ENCODE measurements around the gene CACNA1C. TPM values are rescaled to one million over a fixed set of nuclear protein-coding genes. Genes with fewer than 3 reads are reported as not detected.

CACNA1C gene
- total RNA-seq, 2 donors from 2014 or later = 8.1 to 18.2 TPM

- H3K4me3 ChIP-seq = no peak overlapping the region
- H3K36me3 ChIP-seq = no peaks in the 10 kb centered on the region
- H3K27ac ChIP-seq = no peak overlapping the region
- TF ChIP-seq CTCF (IDR thresholded peaks at IDR 0.05) = no peak
- TF ChIP-seq POLR2A (IDR thresholded peaks at IDR 0.05) = no peak
- no peak for TF ChIP-seq POLR2AphosphoS5 (IDR thresholded peaks at IDR 0.05)
- no peaks in the 10 kb centered on the region for H3K27me3 ChIP-seq (replicated peaks; ENCODE audit: insufficient read depth)
- 93% methylated on average over 1 of the region's 1 CpG for WGBS
- H3K9me3 ChIP-seq = no peaks in the 10 kb centered on the region
- intact Hi-C loops (cut with DNase I) = no loop called here
- no peaks in the 10 kb centered on the region for H3K4me1 ChIP-seq (replicated peaks)
- DNase-seq (ENCODE audit: low spot score) = no peak
These were observed 94.5 kb downstream of the CACNA1C start for GRCh38 chr12:2147335-2147734.

DNA sequence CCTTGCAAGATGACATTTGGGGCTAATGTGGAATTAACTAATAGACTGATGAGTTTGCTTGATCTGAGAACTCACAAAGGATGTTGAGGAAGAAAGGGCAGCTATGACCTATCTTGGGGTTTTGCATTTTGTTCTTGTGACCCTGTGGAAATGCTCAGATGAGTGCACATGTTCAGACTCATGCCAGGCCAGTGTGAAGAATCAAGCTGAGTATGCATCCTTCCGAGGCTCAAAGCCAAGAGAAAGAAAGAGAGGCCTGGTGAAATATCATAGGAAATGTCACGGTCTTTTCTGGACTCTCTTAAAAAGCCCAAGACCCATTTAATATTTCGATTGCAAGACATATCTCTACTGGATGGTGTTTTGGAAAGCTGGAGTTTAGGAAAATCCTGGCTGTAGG lies 96.3 kb downstream of the CACNA1C start:
- no peak for DNase-seq (ENCODE audit: low spot score)
- H3K4me1 ChIP-seq (replicated peaks) = no peaks in the 10 kb centered on the region
- WGBS = 84% methylated on average over 3 of the region's 3 CpGs

GRCh38 chr12:2150833-2151232 lies 98.0 kb downstream of the CACNA1C start:
- Histone ChIP-seq H3K27me3 (replicated peaks; ENCODE audit: insufficient read depth) (no peaks in the 10 kb centered on the region), H3K9me3 (no peaks in the 10 kb centered on the region), H3K4me1 (replicated peaks) (no peaks in the 10 kb centered on the region), H3K27ac (no peak overlapping the region), H3K4me3 (no peak overlapping the region), H3K36me3 (no peaks in the 10 kb centered on the region)
- TF ChIP-seq POLR2AphosphoS5 (IDR thresholded peaks at IDR 0.05) (no peak), CTCF (IDR thresholded peaks at IDR 0.05) (no peak), POLR2A (IDR thresholded peaks at IDR 0.05) (no peak)
- intact Hi-C loops (cut with DNase I) = no loop called here
- no peak for DNase-seq (ENCODE audit: low spot score)
- 57% methylated on average over 3 of the region's 3 CpGs for WGBS

More for the DNA sequence above, 96.3 kb downstream of the CACNA1C start:
- Histone ChIP-seq H3K27me3 (replicated peaks; ENCODE audit: insufficient read depth) (no peaks in the 10 kb centered on the region), H3K9me3 (no peaks in the 10 kb centered on the region), H3K4me3 (no peak overlapping the region), H3K36me3 (no peaks in the 10 kb centered on the region), H3K27ac (no peak overlapping the region)
- intact Hi-C loops (cut with DNase I) = no loop called here
- TF ChIP-seq POLR2A (IDR thresholded peaks at IDR 0.05) (no peak), CTCF (IDR thresholded peaks at IDR 0.05) (no peak), POLR2AphosphoS5 (IDR thresholded peaks at IDR 0.05) (no peak)

GRCh38 chr12:2151391-2151790 lies 98.6 kb downstream of the CACNA1C start:
- intact Hi-C loops (cut with DNase I) = no loop called here
- DNase-seq (ENCODE audit: low spot score) = no peak
- 76% methylated on average over 5 of the region's 5 CpGs for WGBS
- Histone ChIP-seq H3K4me1 (replicated peaks) (no peaks in the 10 kb centered on the region), H3K27ac (no peak overlapping the region), H3K4me3 (no peak overlapping the region), H3K27me3 (replicated peaks; ENCODE audit: insufficient read depth) (no peaks in the 10 kb centered on the region), H3K36me3 (no peaks in the 10 kb centered on the region), H3K9me3 (no peaks in the 10 kb centered on the region)
- no peak for TF ChIP-seq POLR2A (IDR thresholded peaks at IDR 0.05)
- no peak for TF ChIP-seq POLR2AphosphoS5 (IDR thresholded peaks at IDR 0.05)
- no peak for TF ChIP-seq CTCF (IDR thresholded peaks at IDR 0.05)

- TF ChIP-seq POLR2AphosphoS5 (IDR thresholded peaks at IDR 0.05) (no peak), CTCF (IDR thresholded peaks at IDR 0.05) (no peak), POLR2A (IDR thresholded peaks at IDR 0.05) (no peak)
- Histone ChIP-seq H3K9me3 (no peaks in the 10 kb centered on the region), H3K4me1 (replicated peaks) (no peaks in the 10 kb centered on the region), H3K27me3 (replicated peaks; ENCODE audit: insufficient read depth) (no peaks in the 10 kb centered on the region), H3K36me3 (no peaks in the 10 kb centered on the region), H3K4me3 (no peak overlapping the region), H3K27ac (no peak overlapping the region)
- intact Hi-C loops (cut with DNase I) = no loop called here
- no peak for DNase-seq (ENCODE audit: low spot score)
- WGBS = 98% methylated on average over 5 of the region's 5 CpGs
These were observed 99.3 kb downstream of the CACNA1C start for GRCh38 chr12:2152134-2152533.
